Measurements from ENCODE around the gene RAB7B.

- TF ChIP-seq EZH2 (IDR thresholded peaks at IDR 0.05; ENCODE audit: insufficient read depth, poor library complexity, severe bottlenecking) (no peak), EZH2phosphoT487 (IDR thresholded peaks at IDR 0.05; ENCODE audit: insufficient read depth, low read depth) (no peak)
Observed at GRCh38 chr1:205947024-205947423, 56.2 kb downstream of the RAB7B start.

All from GM23248 (cell line).